Measurements from ENCODE around the gene NTM.

GRCh38 chr11:131471976-131472375 is 101.6 kb downstream of the NTM start:
- TF ChIP-seq POLR2A (IDR thresholded peaks at IDR 0.05; ENCODE audit: low read depth, low read length) (no peak), POLR2AphosphoS5 (IDR thresholded peaks at IDR 0.05; ENCODE audit: low read depth, low read length) (no peak)

Measured in GM12891 (cell line).